ENCODE measurements around the gene RHOB.
A peak's percentile ranks its signal among the peaks of the same experiment; 100 is the strongest.
"Not testable (repeated sequence)": the region's sequence is repeated elsewhere in the genome, so short reads cannot be mapped to it uniquely, and the experiment has no call there.

The RHOB gene

DNA sequence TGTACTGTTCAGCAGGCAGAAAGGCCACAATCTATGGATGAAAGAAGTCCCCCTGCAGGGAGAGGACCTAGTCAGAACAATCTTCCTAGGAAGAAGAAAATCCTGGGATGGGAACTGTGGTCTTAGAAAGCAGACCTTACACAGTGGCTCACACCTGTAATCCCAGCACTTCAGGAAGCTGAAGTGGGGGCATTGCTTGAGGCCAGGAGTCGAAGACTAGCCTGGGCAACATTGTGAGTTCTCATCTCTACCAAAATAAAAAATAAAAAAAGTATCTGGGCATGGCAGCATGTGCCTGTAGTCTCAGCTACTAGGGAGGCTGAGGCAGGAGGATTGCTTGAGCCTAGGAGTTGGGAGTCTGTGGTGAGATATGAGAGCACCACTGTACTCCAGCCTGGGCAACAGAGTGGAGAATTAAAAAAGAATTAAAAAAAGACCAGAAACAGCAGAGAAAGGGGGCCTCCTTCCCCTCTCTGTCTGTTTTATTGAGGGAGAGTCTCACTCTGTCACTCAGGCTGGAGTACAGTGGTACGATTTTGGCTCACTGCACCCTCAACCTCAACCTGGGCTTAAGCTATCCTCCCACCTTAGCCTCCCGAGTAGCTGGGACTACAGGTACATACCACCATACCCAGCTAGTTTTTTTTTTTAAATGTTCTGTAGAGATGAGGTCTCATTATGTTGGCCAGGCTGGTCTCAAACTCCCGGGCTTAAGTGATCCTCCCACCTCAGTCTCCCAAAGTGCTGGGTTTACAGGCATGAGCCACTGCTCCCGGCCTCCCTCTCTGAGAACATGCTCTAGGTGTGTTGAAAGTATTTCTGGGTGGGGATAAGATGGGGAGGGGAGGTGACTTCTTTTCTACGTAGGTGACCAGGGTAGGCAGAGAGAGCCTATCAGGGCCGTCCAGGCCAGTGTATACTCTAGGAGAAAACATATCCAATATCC lies 7.4 kb downstream of the RHOB start:
- DNase-seq, result no peak

GRCh38 chr2:20455076-20455587 lies 8.3 kb downstream of the RHOB start:
- no peak for DNase-seq

- no peak for DNase-seq
Observed at GRCh38 chr2:20456116-20456571, 9.3 kb downstream of the RHOB start.

DNA sequence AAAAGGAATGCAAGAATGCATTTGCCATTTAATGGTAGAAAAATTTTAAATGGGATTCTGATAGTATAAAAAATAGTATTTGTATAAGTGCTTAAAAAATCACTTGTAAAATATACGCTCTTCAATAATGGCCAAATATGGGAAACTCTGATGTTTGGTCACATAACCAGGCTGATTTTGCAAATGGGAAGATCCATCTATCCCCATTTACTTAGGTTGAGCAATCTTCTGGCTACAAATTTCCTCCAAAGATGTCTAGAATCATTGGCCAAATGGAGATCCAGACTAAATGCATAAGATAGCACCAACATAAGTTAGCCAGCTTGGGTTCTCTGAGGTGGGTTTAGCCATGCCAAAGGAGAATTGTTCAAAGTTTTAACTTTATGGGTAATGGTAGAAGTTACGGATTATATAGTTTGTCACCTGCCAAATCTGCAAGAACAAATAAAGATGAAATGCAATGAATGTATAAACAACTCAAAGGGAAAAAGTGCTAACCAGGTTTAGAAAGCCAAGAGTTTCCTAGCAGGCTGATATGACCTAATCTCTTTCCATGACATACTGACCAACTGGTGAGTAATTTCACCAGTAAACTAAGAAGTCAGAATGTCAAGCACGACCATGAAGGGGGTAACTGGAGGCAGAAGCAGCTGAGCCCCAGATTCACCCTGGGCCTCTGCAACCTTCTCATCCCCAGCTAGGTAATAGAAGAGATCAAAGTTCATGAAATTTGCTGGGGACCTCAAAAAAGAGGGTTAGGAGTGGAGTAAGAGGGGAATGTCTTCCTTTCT lies 10.0 kb downstream of the RHOB start:
- DNase-seq, result no peak

DNA sequence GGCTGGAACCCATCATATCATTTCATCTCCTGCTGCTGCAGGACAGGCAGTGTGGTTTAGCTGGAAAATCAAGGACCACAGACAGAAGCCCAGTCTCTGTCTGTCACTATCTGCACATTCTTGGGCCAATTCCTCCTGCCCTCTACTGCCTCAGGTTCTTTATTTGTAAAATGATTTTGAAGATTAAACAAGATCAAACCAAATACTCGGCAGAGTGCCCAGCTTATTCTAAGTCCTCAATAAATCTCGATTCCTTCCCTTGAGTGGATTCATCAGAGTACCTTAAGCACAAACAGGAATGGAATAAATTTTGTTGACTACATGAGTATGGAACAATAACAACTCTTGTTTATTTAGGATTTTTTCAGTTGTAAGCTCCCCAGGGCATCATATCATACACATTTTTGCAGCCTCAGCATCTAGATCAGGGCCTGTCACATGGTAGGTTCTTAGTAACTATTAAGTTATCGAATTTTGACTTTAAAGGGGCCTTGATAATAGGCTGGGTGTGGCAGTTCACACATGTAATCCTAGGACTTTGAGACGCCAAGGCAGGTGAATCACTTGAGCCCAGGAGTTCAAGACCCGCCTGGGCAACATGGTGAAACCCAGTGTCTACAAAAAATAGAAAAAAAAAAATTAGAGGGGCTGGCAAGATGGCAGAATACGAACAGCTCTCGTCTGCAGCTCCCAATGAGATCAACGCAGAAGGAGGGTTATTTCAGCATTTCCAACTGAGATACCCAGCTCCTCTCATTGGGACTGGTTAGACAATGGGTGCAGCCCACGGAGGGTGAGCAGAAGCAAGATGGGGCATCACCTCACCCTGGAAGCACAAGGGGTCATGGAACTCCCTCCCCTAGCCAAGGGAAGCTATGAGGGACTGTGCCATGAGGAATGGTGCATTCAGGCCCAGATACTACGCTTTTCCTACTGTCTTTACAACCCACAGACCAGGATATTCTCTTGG lies 11.1 kb downstream of the RHOB start:
- DNase-seq, result no peak

DNA sequence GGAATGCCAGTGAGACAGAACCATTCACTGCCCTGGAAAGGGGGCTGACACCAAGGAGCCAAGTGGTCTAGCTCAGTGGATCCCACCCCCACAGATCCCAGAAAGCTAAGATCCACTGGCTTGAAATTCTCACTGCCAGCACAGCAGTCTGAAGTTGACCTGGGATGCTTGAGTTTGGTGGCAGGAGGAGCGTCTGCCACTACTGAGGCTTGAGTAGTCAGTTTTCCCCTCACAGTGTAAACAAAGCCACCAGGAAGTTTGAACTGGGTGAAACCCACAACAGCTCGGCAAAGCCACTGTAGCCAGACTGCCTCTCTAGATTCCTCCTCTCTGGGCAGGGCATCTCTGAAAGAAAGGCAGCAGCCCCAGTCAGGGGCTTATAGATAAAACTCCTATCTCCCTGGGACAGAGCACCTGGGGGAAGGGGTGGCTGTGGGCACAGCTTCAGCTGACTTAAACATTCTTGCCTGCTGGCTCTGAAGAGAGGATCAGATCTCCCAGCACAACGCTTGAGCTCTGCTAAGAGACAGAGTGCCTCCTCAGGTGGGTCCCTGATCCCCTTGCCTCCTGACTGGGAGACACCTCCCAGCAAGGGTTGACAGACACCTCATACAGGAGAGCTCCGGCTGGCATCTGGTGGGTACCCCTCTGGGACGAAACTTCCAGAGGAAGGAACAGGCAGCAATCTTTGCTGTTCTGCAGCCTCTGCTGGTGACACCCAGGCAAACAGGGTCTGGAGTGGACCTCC lies 12.0 kb downstream of the RHOB start:
- not testable (repeated sequence) for DNase-seq

DNA sequence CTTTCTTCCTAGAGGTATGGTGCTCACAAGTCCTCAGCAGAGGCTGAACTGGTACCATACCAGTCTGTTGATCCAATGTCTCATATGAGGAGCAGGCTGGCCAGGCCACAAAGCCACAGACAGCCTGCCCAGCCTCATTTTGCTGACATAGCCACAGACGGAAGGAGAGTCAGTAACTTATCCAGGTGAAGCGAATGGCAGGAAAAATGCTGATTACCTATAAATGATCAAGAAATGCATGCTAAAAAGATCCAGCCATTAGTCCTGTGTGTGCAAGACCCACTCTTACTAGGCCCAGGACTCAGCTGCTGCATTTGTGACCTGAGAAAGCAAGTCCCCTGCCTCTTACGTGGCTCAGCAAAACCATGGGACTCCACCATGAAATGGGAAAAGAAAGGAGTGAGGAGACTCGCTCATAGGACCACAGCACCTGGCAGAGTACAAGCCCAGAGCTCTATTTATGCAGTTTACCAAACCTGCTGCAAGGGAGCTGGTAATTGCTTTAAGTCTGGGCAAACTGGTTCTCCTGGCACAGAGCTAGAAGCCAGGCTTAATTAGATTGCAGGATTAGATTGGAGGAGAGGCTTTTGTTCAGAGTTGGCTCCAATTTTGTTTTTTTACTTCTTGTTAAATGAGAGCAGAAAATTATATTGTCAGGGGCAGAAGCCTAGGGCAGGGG lies 19.0 kb downstream of the RHOB start:
- DNase-seq, result peak; percentile 32

- DNase-seq, result no peak
Observed at GRCh38 chr2:20467789-20468548, 21.1 kb downstream of the RHOB start.

GRCh38 chr2:20468549-20469500 lies 22.0 kb downstream of the RHOB start:
- no peak for DNase-seq

DNA sequence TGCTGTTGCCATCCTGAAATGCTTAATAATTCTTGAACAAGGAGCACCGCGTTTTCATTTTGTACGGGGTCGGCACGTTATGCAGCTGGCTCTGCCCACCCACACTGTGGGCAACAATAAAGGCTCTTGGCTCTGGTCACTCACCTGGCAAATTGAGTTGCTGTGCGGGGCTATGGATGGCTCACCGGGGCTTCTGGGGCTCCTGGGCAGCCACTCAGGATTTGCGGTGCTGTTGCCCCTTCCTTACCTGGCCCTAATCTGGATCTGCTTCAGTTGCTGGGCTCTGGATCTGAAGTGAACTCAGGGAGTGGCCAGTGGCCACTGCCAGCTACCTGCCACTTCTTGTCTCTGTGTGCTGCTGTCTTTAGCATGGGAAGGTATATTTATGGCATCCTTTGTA lies 22.7 kb downstream of the RHOB start:
- DNase-seq, result no peak

DNA sequence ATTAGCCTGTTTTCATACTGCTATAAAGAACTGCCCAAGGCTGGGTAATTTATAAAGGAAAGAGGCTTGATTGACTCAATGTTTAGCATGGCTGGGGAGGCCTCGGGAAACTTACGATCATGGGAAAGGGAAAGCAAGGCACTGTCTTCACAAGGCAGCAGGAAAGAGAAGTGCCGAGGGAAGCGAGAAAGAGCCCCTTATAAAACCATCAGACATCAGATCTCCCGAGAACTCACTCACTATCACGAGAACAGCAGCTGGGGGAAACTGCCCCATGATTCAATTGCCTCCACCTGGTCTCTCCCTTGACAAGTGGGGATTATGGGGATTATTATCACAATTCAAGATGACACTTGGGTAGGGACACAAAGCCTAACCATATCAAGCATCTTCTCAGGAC lies 23.3 kb downstream of the RHOB start:
- DNase-seq, result no peak

GRCh38 chr2:20471148-20471547 lies 24.3 kb downstream of the RHOB start:
- DNase-seq, result peak; percentile 14

DNA sequence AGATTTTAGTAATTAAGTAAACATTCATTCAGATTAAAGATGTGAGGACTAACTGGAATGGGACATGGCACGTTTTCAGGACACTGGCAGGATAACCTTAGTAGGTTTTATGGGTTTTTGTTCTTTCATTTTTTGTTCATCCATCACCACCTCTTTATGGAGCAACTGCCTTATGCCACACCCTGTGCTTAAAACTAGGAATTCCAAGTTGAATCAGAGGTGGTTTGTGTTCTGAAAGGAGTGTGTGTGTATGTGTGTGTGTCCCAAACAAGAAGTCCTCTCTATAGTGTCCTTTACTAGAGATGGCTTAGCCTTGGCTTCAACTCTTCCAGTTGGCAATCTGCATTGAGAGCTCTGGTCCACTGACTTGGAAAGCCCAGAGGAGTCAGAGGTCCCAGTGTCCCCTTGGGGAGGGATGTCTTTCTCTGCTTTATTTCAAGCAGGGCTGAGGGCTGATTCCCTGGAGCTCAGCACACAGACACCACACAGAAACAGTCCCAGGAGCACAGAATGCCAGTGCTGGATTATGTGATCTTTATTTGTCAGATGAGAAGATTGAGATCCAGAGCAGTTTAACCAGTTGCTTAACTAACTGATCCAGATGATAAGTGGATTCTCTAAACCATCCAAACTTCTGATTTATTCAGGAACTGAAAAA lies 25.2 kb downstream of the RHOB start:
- no peak for DNase-seq

- DNase-seq, result no peak
Observed at GRCh38 chr2:20472569-20472968, 25.7 kb downstream of the RHOB start.

DNA sequence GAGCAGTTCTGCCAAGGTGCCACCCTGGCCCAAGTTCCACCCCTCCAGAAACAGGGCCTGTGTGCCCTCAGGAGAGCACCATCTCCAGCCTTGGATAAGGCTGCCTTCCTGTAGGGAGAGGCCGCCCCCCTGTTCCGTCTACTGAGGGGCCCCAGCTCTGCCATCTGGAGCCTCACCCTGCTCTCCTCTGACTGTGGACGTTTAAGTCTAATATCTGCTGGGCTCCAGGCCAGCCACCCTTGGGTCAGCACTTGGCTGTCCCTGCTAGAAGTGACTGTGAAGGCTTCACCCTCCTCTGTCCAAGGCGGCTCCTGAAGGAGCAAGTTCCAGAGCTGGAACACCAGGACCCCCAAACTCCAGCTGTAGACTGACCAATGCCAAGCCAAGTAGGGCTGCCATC lies 26.3 kb downstream of the RHOB start:
- no peak for DNase-seq

- no peak for DNase-seq
Observed at GRCh38 chr2:20474757-20475566, 28.1 kb downstream of the RHOB start.

DNA sequence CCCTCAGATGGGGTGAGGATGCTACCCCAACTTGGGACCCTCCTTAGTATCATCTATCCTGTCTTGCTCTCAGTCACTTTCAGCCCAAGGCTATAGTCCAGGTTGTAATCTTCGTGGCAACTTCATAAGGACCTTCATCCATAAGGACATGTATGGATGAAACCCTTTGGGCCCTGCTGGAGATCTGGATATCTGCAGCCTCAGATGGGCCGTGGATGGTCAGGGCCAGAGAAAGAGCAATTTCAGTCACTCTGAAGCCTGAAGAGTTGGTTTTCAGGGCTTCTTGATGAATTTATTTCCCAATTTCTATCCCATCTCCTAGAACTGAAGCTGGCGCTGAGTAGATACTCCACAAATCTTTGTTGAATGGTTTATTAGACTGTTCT lies 28.7 kb downstream of the RHOB start:
- no peak for DNase-seq

- no peak for DNase-seq
Observed at GRCh38 chr2:20476481-20476880, 29.6 kb downstream of the RHOB start.
